GM21515 (cell line): ENCODE measurements around the gene PVR.
"Not testable (repeated sequence)": the region's sequence is repeated elsewhere in the genome, so short reads cannot be mapped to it uniquely, and the experiment has no call there.

ENCODE experiments used
- ATAC-seq: cut with Tn5 transposase; IDR thresholded peaks from one replicate; pipeline ENCODE4 v1.9.1; 2021; ENCODE audit not compliant: unreplicated experiment

Gene PVR

GRCh38 chr19:44672226-44672625 is 28.5 kb downstream of the PVR start:
- no peak for ATAC-seq

- ATAC-seq, result no peak
Measured at GRCh38 chr19:44673510-44673909, 29.8 kb downstream of the PVR start.

GRCh38 chr19:44675521-44675920 is 31.8 kb downstream of the PVR start:
- no peak for ATAC-seq

DNA sequence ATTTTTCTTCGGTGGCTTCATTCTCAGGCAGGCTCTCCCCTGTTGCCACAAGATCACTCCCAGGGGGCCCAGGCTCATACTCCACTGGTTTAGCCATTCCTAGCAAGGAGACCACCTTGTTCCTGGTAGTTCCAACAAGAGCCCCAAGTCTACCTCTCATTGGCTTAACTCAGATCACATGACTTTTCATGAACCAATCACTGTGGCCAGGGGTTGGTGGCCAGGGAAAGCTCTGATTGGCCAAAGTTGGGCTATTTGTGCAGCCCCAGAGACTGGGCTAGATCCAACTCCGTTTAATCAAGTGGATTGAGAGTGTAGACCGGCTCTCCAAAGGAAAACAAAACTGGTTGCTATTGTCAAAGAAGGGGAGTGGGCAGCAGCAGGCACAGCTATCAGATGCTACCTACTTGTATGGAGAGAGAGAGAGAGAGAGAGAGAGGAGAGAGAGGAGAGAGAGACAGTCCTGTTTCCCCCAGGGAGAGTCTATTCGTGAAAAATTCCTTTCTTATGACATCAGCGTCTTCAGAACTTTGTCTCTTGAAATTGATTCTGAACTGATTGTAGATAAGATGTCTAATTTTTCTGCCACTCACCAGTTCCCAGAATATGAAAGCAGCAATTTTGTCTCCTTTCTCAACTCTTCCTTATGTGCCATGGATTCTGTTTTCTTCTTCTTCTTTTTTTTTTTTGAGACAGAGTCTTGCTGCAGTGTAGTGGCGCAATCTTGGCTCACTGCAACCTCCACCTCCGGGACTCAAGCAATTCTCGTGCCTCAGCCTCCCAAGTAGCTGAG is 33.5 kb downstream of the PVR start:
- no peak for ATAC-seq

DNA sequence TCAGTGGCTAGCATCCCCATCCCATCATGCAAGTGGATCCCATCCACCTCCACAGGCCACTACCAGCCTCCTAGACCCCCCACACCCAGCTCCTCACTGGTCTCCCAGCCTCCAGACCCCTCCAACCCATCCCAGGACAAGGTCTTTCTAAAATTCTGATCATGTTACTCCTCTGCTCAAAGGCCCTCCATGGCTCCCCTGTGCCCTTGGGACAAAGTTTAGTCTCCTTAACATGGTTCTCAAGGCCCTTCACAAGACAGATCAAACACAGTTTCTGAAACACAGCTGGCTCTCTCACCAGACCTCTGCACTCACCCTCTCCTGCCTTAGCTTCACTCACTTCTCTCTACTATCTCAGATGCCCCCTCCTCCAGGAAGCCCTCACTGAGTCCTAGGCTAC is 36.8 kb downstream of the PVR start:
- no peak for ATAC-seq

- no peak for ATAC-seq
Measured at GRCh38 chr19:44681992-44682790, 38.5 kb downstream of the PVR start.

DNA sequence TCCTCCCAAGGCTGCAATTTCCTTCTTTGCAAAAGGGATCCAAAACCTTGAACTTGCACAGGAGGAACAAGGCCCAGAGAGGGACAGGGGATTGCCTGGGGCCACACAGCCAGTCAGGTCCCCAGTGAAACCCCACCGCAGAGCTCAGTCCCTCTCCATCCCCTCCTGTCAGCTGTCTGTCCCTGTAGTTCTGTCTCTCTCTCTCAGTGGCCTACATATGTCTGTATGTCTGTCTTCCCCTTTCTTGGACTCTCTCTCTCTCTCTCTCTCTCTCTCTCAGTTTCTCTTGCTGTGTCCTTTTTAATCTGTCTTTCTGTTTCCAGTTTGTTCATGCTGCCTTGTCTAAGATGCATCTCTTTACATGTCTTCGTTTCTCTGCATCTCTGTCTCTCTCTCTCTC is 39.1 kb downstream of the PVR start:
- ATAC-seq, result no peak

DNA sequence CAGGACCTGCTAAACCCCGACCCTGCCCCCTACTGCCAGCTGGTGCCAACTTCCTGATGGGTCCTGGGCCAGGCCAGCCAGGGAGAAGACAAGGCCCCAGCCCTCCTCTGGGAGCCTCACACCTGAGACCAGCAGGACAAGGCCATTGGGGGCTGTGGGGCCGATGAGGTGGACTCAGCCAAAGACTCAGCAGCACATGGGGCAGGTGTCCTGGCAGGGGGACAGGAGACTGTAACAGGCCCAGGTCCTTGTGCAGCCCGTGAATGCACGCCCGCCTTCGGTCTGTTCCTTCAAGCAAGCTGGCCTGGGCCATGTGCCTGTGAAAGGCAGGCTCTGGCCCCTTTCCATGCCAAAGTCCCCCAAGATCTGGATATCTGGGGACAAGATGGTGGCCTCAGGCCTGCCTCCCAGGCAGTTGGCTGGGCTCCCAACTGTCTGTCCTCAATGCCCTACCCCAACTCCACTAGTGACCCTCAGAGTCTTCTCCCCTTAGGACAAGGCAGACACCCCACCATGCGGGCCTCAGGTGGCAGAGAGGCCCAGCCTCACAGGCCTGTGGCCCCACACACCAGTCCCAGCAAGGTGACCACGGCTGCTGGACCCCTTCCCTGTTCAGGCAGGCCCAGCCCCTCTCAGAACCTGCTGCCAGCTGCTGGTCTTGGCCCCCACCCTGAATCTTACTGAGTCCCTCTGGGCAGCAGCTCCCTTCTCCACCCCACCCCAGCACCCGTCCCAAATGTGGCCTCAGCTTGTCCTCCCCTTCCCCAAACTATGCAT is 39.9 kb downstream of the PVR start:
- ATAC-seq, result no peak

- not testable (repeated sequence) for ATAC-seq
Measured at GRCh38 chr19:44684396-44684795, 40.7 kb downstream of the PVR start.

GRCh38 chr19:44684892-44685863 is 41.5 kb downstream of the PVR start:
- no peak for ATAC-seq

GRCh38 chr19:44685877-44686276 is 42.2 kb downstream of the PVR start:
- no peak for ATAC-seq

DNA sequence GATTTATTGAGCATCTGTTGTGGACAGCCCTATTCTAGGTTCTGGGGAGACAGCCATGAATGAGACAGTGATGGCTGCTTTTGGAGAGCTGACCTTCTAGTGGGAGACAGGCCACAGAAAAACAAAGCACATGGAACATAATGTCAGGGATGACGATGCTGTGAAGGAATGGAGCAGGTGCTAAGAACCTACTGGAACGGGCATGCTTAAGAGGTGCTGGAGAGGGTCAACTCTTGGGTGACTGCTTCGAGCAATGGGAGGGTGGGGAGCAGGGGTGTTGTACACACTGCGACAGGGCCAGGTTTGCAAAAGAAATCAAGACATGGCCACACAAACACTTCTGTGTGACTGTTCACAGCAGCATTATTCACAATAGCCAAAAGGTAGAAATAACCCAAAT is 43.2 kb downstream of the PVR start:
- no peak for ATAC-seq

DNA sequence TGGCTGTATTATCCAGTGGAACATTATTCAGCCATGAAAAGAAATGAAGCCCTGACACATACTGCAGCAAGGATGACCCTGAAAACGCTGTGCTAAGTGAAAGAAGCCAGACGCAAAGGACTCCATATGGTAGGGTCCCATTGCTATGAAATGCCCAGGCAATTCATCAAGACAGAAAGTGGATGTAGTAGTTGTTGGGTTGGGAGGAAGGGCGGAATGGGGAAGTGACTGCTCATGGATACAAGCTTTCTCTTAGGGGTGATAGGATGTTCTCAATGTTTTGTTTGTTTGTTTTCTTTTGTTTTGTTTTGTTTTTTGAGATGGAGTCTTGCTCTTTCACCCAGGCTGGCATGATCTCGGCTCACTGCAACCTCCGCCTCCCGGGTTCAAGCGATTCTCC is 44.2 kb downstream of the PVR start:
- ATAC-seq, result no peak

GRCh38 chr19:44689290-44690130 is 45.8 kb downstream of the PVR start:
- no peak for ATAC-seq

DNA sequence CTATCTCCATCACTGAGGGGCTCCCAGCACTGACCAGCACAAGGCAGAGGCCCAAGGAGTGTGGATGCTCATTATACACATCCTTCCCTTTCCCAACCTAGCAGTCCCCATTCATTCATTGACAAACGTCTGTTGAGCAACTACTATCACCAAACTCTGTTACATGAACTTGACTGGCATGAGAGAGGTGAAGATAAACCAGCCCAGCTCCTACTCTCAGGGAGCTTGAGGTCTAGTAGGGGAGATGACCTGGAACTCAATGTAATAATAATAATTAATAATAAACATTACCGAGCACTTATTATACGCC is 46.4 kb downstream of the PVR start:
- ATAC-seq, result no peak

DNA sequence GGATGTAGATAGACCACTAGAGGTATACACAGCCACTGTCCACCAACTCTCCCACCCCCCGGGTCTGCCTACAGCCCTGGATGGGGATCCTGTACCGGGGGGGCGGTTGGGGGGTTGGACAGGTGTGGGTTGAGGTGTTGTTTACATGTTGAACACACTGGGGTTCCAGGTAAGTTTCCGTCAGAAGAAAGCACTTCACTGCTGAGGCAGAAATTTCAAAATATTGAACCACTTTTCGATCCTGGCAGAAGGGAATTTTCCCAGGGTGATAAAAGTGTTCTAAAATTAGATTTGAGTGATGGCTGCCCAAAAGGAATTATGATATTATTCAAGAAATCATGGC is 48.6 kb downstream of the PVR start:
- ATAC-seq, result no peak

GRCh38 chr19:44694184-44694579 is 50.5 kb downstream of the PVR start:
- no peak for ATAC-seq

DNA sequence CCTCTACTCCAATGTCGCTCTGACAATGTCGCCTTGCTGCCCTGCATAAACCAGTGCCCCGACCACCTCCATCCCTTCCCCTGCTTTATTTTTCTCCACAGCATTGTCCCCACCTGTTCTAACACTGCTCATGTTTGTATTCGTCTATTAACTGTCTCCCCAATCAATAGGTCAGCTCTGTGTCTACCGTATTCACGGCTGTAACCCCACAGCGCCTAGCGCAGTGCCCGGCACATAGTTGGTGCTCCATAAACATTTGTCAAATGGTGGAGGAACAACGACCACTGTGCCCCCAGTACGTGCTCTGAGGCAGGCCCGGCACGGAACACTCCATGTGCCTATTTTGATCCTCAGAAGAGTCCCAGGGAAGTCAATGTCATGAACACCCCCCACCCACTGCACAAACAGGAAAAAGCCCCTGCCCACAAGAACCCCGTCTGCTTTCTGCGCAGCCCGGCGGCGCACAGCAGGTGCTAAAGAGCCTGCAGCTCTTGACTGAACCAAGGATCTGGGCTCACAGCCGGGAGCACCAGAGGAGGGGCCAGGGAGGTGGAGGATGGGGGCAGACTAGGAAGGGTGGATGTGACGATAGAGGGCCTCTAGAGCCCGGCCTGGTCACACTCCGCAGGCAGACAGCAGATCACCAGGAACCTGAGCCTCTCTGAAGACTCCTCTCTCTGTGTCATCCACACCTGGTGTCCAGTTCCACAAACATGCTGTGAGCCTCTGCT is 53.4 kb downstream of the PVR start:
- no peak for ATAC-seq

DNA sequence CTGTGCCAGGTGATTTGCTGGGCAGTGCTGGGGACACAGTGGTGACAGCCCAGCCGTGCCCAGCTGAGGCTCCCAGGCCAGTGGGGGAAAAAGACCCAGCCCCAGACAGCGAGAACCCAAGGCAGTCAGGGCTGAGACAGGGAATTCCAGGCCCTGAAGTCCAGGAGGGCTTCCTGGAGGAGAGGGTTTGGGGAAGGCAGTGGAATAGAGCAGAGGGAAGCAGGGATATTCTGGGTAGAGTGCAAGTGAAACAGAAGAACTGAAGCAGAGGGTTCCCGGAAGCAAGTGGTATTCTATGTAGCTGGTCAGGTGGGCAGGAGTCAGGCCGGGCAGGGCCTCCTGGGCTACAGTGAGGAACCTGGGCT is 53.9 kb downstream of the PVR start:
- no peak for ATAC-seq
